BE2C (cell line): ENCODE data around the gene ERBIN.
"Not testable (repeated sequence)": the region's sequence is repeated elsewhere in the genome, so short reads cannot be mapped to it uniquely, and the experiment has no call there.

ENCODE experiments used
- DNase-seq: peaks from one replicate; pipeline ENCODE4 v3.0.0-alpha.2; 2020
- H3K27me3 ChIP-seq: fragments of 250-450 bp; sonication (Bioruptor Pico); 2 replicates; pipeline ENCODE4 v1.5.1; 2020; ENCODE audit warnings: mild to moderate bottlenecking
- H3K36me3 ChIP-seq: fragments of 250-450 bp; sonication (Bioruptor Pico); 2 replicates; pipeline ENCODE4 v1.5.1; 2020; ENCODE audit warnings: mild to moderate bottlenecking
- H3K4me1 ChIP-seq: fragments of 250-450 bp; sonication (Bioruptor Pico); 2 replicates; pipeline ENCODE4 v1.5.1; 2020
- H3K4me3 ChIP-seq: 2 replicates; pipeline ENCODE4 v1.5.1; 2011; ENCODE audit warnings: low read depth, low read length
- H3K9me3 ChIP-seq: fragments of 250-450 bp; sonication (Bioruptor Pico); 2 replicates; pipeline ENCODE4 v1.5.1; 2020
- CTCF ChIP-seq: IDR thresholded peaks from 2 replicates; pipeline ENCODE4 v1.5.1; 2012; ENCODE audit warnings: mild to moderate bottlenecking, low read depth, low read length

Gene ERBIN

GRCh38 chr5:66039296-66039695 lies 112.9 kb downstream of the ERBIN start:
- DNase-seq, result no peak
- no peak for TF ChIP-seq CTCF
- Histone ChIP-seq H3K27me3 (no peaks in the 10 kb centered on the region), H3K4me3 (no peak overlapping the region), H3K9me3 (no peaks in the 10 kb centered on the region), H3K36me3 (no peaks in the 10 kb centered on the region; the same call in 1 of the 2 replicates), H3K4me1 (no peaks in the 10 kb centered on the region)

GRCh38 chr5:66039701-66040100 lies 113.3 kb downstream of the ERBIN start:
- Histone ChIP-seq H3K36me3 (no peaks in the 10 kb centered on the region; the same call in 1 of the 2 replicates), H3K9me3 (no peaks in the 10 kb centered on the region), H3K4me1 (no peaks in the 10 kb centered on the region), H3K4me3 (no peak overlapping the region), H3K27me3 (no peaks in the 10 kb centered on the region)
- DNase-seq, result no peak
- TF ChIP-seq CTCF, result no peak

GRCh38 chr5:66041627-66042026 lies 115.3 kb downstream of the ERBIN start:
- H3K4me3 ChIP-seq, result no peak overlapping the region
- H3K4me1 ChIP-seq, result no peaks in the 10 kb centered on the region
- H3K9me3 ChIP-seq, result no peaks in the 10 kb centered on the region
- no peak for TF ChIP-seq CTCF
- no peaks in the 10 kb centered on the region; the same call in 1 of the 2 replicates for H3K36me3 ChIP-seq
- H3K27me3 ChIP-seq, result no peaks in the 10 kb centered on the region
- DNase-seq, result no peak

GRCh38 chr5:66057239-66057638 lies 130.9 kb downstream of the ERBIN start:
- Histone ChIP-seq H3K4me1 (no peaks in the 10 kb centered on the region), H3K9me3 (no peaks in the 10 kb centered on the region)

GRCh38 chr5:66061320-66061719 lies 134.9 kb downstream of the ERBIN start:
- not testable (repeated sequence) for H3K27me3 ChIP-seq, H3K9me3 ChIP-seq, H3K36me3 ChIP-seq, H3K4me3 ChIP-seq, H3K4me1 ChIP-seq, DNase-seq

More at GRCh38 chr5:66057239-66057638, 130.9 kb downstream of the ERBIN start:
- no peak for DNase-seq
- Histone ChIP-seq H3K4me3 (no peak overlapping the region), H3K27me3 (no peaks in the 10 kb centered on the region), H3K36me3 (no peaks in the 10 kb centered on the region; the same call in 1 of the 2 replicates)
- no peak for TF ChIP-seq CTCF

- not testable (repeated sequence) for DNase-seq, H3K4me3 ChIP-seq, H3K36me3 ChIP-seq, H3K4me1 ChIP-seq, H3K9me3 ChIP-seq, H3K27me3 ChIP-seq
Measured at GRCh38 chr5:66063061-66063460, 136.7 kb downstream of the ERBIN start.

GRCh38 chr5:66066826-66067225 lies 140.5 kb downstream of the ERBIN start:
- Histone ChIP-seq H3K4me1 (no peaks in the 10 kb centered on the region), H3K9me3 (no peaks in the 10 kb centered on the region), H3K36me3 (no peaks in the 10 kb centered on the region), H3K4me3 (no peak overlapping the region), H3K27me3 (no peaks in the 10 kb centered on the region)
- DNase-seq, result no peak
- no peak for TF ChIP-seq CTCF
